ENCODE measurements around the gene ZNF618.

Gene ZNF618

GRCh38 chr9:113851873-113852272 is 24.2 kb upstream of the ZNF618 start:
- H3K27ac ChIP-seq = no peak overlapping the region
- TF ChIP-seq, protein P1, sequence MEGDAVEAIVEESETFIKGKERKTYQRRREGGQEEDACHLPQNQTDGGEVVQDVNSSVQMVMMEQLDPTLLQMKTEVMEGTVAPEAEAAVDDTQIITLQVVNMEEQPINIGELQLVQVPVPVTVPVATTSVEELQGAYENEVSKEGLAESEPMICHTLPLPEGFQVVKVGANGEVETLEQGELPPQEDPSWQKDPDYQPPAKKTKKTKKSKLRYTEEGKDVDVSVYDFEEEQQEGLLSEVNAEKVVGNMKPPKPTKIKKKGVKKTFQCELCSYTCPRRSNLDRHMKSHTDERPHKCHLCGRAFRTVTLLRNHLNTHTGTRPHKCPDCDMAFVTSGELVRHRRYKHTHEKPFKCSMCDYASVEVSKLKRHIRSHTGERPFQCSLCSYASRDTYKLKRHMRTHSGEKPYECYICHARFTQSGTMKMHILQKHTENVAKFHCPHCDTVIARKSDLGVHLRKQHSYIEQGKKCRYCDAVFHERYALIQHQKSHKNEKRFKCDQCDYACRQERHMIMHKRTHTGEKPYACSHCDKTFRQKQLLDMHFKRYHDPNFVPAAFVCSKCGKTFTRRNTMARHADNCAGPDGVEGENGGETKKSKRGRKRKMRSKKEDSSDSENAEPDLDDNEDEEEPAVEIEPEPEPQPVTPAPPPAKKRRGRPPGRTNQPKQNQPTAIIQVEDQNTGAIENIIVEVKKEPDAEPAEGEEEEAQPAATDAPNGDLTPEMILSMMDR (conservative IDR thresholded peaks at IDR 0.05) = no peak

- H3K27ac ChIP-seq = no peak overlapping the region
- TF ChIP-seq, protein P1 (conservative IDR thresholded peaks at IDR 0.05) = peak; percentile 78
These were observed 22.8 kb upstream of the ZNF618 start for GRCh38 chr9:113853333-113853732.

GRCh38 chr9:113854310-113854709 is 21.8 kb upstream of the ZNF618 start:
- H3K27ac ChIP-seq = no peak overlapping the region
- TF ChIP-seq, protein P1 (conservative IDR thresholded peaks at IDR 0.05) = no peak

- TF ChIP-seq, protein P1 (conservative IDR thresholded peaks at IDR 0.05) = no peak
- H3K27ac ChIP-seq = no peak overlapping the region
These were observed 18.2 kb upstream of the ZNF618 start for GRCh38 chr9:113857875-113858274.

- H3K27ac ChIP-seq = no peak overlapping the region
- TF ChIP-seq, protein P1 (conservative IDR thresholded peaks at IDR 0.05) = no peak
These were observed 17.8 kb upstream of the ZNF618 start for GRCh38 chr9:113858282-113858681.

GRCh38 chr9:113863345-113863744 is 12.8 kb upstream of the ZNF618 start:
- H3K27ac ChIP-seq = no peak overlapping the region
- TF ChIP-seq, protein P1 (conservative IDR thresholded peaks at IDR 0.05) = no peak

GRCh38 chr9:113868501-113868900 is 7.6 kb upstream of the ZNF618 start:
- TF ChIP-seq, protein P1 (conservative IDR thresholded peaks at IDR 0.05) = no peak

More at GRCh38 chr9:113868501-113868900, 7.6 kb upstream of the ZNF618 start:
- no peak overlapping the region for H3K27ac ChIP-seq
